A549 (cell line): ENCODE data around the gene LACRT. TPM values are rescaled to one million over a fixed set of nuclear protein-coding genes. Genes with fewer than 3 reads are reported as not detected.

Source experiments
- ATAC-seq, 2 experiments: fragments of 200-7000 bp in 1 of 2; fragments of >200 bp in 1 of 2; cut with Nextera tagmentation in 1 of 2; cut with Tn5 transposase in 1 of 2; 3 replicates each; pipeline versions ENCODE4 v1.8.0 to v1.9.1; 2018 to 2020; ENCODE audit warnings: mild to moderate bottlenecking in 1 of 2, moderate library complexity in 1 of 2
- CTCF ChIA-PET: fragments of 300-600 bp; sonication (Branson Sonifier 250); formaldehyde crosslinking; extraction: SDS; loops from one replicate; lab custom pipeline; 2021; ENCODE audit warnings: antibody characterized with exemption, inconsistent platforms; lab: Yijun Ruan, JAX
- POLR2A ChIA-PET: fragments of 350-600 bp; formaldehyde crosslinking; extraction: SDS; loops from one replicate; lab custom pipeline; 2021; ENCODE audit warnings: antibody characterized with exemption, inconsistent platforms; lab: Yijun Ruan, JAX
- DNase-seq, 2 experiments: peaks; one replicate each; pipeline versions ENCODE4 v3.0.0 to v3.0.0-alpha.2; 2011 to 2016; ENCODE audit warnings: low read depth in 1 of 2, low spot score in 1 of 2
- FAIRE-seq: peaks from 2 replicates; lab custom pipeline; 2011; peaks lifted over from hg19 to GRCh38; lab: Jason Lieb, UNC
- H3K27ac ChIP-seq, 2 experiments: fragments of >200 bp; sonication (Bioruptor Twin); formaldehyde crosslinking; 3 replicates each; pipeline ENCODE4 v1.5.1; 2016 to 2017
- H3K4me1 ChIP-seq: fragments of >200 bp; sonication (Bioruptor Twin); formaldehyde crosslinking; 3 replicates; pipeline ENCODE4 v1.6.1; 2016
- H3K4me2 ChIP-seq: fragments of >200 bp; sonication (Bioruptor Twin); formaldehyde crosslinking; 3 replicates; pipeline ENCODE4 v1.6.1; 2016
- H3K4me3 ChIP-seq: fragments of >200 bp; sonication (Bioruptor Twin); formaldehyde crosslinking; 3 replicates; pipeline ENCODE4 v1.5.1; 2016
- H3K9me3 ChIP-seq: fragments of >200 bp; sonication (Bioruptor Twin); formaldehyde crosslinking; 3 replicates; pipeline ENCODE4 v1.6.1; 2016
- FOSL2 ChIP-seq, 2 experiments: fragments of 450-650 bp in 1 of 2; fragments of >200 bp in 1 of 2; sonication (Bioruptor Twin) in 1 of 2; formaldehyde crosslinking; IDR thresholded peaks; 2 replicates each; pipeline versions ENCODE4 v1.5.0 to v1.6.1; 2016 to 2020; ENCODE audit warnings: mild to moderate bottlenecking in 1 of 2, moderate library complexity in 1 of 2
- FOXS1 ChIP-seq: fragments of 250-450 bp; sonication (Bioruptor Pico); IDR thresholded peaks from 2 replicates; pipeline ENCODE4 v1.5.0; 2020; ENCODE audit warnings: mild to moderate bottlenecking, moderate library complexity
- HDAC2 ChIP-seq: fragments of 200-600 bp; sonication (generic); IDR thresholded peaks from 2 replicates; pipeline ENCODE4 v1.6.1; 2016
- HOXA7 ChIP-seq: fragments of 250-450 bp; sonication (Bioruptor Pico); IDR thresholded peaks from 2 replicates; pipeline ENCODE4 v1.5.0; 2020; ENCODE audit warnings: mild to moderate bottlenecking, moderate library complexity
- HOXB13 ChIP-seq: fragments of 250-450 bp; sonication (Bioruptor Pico); IDR thresholded peaks from 2 replicates; pipeline ENCODE4 v1.5.0; 2020; ENCODE audit warnings: low read depth, mild to moderate bottlenecking, moderate library complexity
- KDM1A ChIP-seq: fragments of 200-600 bp; sonication (generic); IDR thresholded peaks from 2 replicates; pipeline ENCODE4 v1.6.1; 2016; ENCODE audit warnings: low read depth, mild to moderate bottlenecking
- MAFK ChIP-seq: fragments of 450-650 bp; IDR thresholded peaks from 2 replicates; pipeline ENCODE4 v1.6.1; 2014; ENCODE audit not compliant: partially characterized antibody
- RAD21 ChIP-seq, 2 experiments: fragments of >200 bp in 1 of 2; sonication (Bioruptor Twin) in 1 of 2; formaldehyde crosslinking in 1 of 2; IDR thresholded peaks in 1 of 2; conservative IDR thresholded peaks in 1 of 2; 2 replicates in 1 of 2; 3 replicates in 1 of 2; pipeline ENCODE4 v1.6.1; 2012 to 2018; ENCODE audit warnings: inconsistent platforms in 1 of 2
- ZC3H11A ChIP-seq: fragments of 450-650 bp; IDR thresholded peaks from 2 replicates; pipeline ENCODE4 v1.6.1; 2014; ENCODE audit warnings: antibody characterized with exemption, mild to moderate bottlenecking
- WGBS: methylation state at CpG from one replicate; pipeline ENCODE4 v1.1.6; 2017; ENCODE audit errors: missing lambda C conversion rate; 5-methylcytosine and 5-hydroxymethylcytosine counted together
- polyA plus RNA-seq, 4 experiments: library from polyadenylated mRNA; depleted of rRNA in 3 of 4; stranded (reverse); fragments of >200 nt; fragmentation: RNase III in 1 of 4; extraction: RNeasy Plus Mini Kit Qiagen cat#74134 plus additional on column Dnase treatment in 1 of 4; gene quantifications; 2 replicates in 3 of 4; 3 replicates in 1 of 4; pipeline ENCODE4 v1.2.3, GENCODE V29; 2011 to 2017
- TF ChIP-seq, protein P1 (sequence below): fragments of >200 bp; sonication (Bioruptor Twin); formaldehyde crosslinking; IDR thresholded peaks from 3 replicates; pipeline ENCODE4 v1.5.1; 2016
- TF ChIP-seq, protein P2 (sequence below): fragments of 450-650 bp; IDR thresholded peaks from 2 replicates; pipeline ENCODE4 v1.6.1; 2014; ENCODE audit warnings: antibody characterized with exemption
- TF ChIP-seq, protein P3 (sequence below): fragments of 250-450 bp; sonication (Bioruptor Pico); IDR thresholded peaks from 2 replicates; pipeline ENCODE4 v1.5.0; 2021; ENCODE audit warnings: mild to moderate bottlenecking, moderate library complexity, borderline replicate concordance
- TF ChIP-seq, protein P4 (sequence below): fragments of >200 bp; sonication (Bioruptor Twin); formaldehyde crosslinking; IDR thresholded peaks from 3 replicates; pipeline ENCODE4 v1.6.1; 2016

The LACRT gene
- polyA plus RNA-seq, 2 of the 4 experiments (the other 2 are of a cell fraction): not detected

DNA sequence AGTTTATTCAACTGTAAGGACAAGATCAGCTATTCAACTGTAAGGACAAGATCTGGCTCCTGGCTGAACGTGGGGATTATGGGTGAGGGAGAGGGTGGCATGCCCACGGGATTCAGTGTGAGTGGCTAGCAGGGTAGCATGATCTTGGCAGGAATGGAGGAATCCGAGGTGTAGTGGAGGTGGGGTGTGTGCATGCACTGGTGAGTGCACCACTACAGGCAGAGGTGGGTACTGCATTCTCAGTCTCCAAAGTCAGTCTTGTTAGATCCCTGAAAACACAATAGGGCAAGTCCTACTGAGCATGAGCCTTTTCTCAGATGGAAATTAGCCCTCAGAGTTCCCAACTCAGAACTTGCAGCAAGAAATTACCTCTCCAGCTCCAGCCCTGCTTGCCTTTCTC lies 45.7 kb upstream of the LACRT start:
- H3K4me3 ChIP-seq: no peak overlapping the region
- no peaks in the 10 kb centered on the region for H3K4me1 ChIP-seq
- FAIRE-seq (no peak), ATAC-seq (peak; percentile 71 to 95; a peak in 5 of 6 replicates), DNase-seq (peak; percentile 43 to 57)
- H3K4me2 ChIP-seq: no peak overlapping the region
- H3K9me3 ChIP-seq: no peaks in the 10 kb centered on the region
- POLR2A ChIA-PET: no interaction called here
- 0% methylated on average over 3 of the region's 3 CpGs for WGBS
- no peak overlapping the region for H3K27ac ChIP-seq
- TF ChIP-seq, protein P1, sequence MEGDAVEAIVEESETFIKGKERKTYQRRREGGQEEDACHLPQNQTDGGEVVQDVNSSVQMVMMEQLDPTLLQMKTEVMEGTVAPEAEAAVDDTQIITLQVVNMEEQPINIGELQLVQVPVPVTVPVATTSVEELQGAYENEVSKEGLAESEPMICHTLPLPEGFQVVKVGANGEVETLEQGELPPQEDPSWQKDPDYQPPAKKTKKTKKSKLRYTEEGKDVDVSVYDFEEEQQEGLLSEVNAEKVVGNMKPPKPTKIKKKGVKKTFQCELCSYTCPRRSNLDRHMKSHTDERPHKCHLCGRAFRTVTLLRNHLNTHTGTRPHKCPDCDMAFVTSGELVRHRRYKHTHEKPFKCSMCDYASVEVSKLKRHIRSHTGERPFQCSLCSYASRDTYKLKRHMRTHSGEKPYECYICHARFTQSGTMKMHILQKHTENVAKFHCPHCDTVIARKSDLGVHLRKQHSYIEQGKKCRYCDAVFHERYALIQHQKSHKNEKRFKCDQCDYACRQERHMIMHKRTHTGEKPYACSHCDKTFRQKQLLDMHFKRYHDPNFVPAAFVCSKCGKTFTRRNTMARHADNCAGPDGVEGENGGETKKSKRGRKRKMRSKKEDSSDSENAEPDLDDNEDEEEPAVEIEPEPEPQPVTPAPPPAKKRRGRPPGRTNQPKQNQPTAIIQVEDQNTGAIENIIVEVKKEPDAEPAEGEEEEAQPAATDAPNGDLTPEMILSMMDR: 0 out of 3 replicates have a peak, but pooled peaks have one; percentile 12
- TF ChIP-seq, protein P2, sequence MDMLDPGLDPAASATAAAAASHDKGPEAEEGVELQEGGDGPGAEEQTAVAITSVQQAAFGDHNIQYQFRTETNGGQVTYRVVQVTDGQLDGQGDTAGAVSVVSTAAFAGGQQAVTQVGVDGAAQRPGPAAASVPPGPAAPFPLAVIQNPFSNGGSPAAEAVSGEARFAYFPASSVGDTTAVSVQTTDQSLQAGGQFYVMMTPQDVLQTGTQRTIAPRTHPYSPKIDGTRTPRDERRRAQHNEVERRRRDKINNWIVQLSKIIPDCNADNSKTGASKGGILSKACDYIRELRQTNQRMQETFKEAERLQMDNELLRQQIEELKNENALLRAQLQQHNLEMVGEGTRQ: no peak
- TF ChIP-seq RAD21 (conservative IDR thresholded peaks at IDR 0.05 in 1 of 2, IDR thresholded peaks at IDR 0.05 in 1 of 2): no peak
- TF ChIP-seq, all 56 proteins: peak for 1
- CTCF ChIA-PET: interaction anchor here (0.9 to 1.3 kb wide), 7 partner anchors 8 to 76 kb away, joined by 3 to 5 read pairs (median 3); no protein-coding TSS in a partner anchor

DNA sequence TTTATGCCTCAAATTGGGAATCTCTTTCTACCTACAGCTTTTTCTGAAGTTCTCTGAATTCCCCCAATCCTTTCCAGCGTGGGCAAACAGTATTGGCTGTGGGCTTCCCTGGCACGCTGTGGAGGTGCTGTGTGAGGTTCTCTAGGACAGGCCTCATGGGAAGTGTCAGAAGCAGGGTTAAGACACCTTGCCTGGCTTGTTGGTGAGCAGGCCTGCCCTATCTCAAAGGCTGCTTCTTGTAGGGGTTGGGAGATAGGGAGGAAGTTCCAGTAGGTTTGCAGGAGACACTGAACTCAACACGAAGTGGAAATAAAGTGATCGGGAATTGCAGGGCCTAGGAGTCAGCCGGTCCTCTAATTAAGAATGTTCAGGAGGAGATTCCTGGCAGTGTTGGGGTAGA lies 43.4 kb upstream of the LACRT start:
- H3K9me3 ChIP-seq: no peaks in the 10 kb centered on the region
- ChIA-PET CTCF (no interaction called here), POLR2A (no interaction called here)
- FAIRE-seq: no peak
- ATAC-seq: no peak
- H3K4me2 ChIP-seq: no peak overlapping the region
- no peaks in the 10 kb centered on the region for H3K4me1 ChIP-seq
- H3K27ac ChIP-seq: no peak overlapping the region
- 34% methylated on average over 5 of the region's 5 CpGs for WGBS
- no peak overlapping the region for H3K4me3 ChIP-seq
- TF ChIP-seq HOXA7 (CRISPR knock-in tag) (no peak), FOXS1 (no peak), KDM1A (no peak), FOSL2 (IDR thresholded peaks at IDR 0.05) (no peak), FOSL2 (CRISPR knock-in tag; IDR thresholded peaks at IDR 0.05) (no peak), HDAC2 (no peak), ZC3H11A (no peak)
- TF ChIP-seq, protein P3, sequence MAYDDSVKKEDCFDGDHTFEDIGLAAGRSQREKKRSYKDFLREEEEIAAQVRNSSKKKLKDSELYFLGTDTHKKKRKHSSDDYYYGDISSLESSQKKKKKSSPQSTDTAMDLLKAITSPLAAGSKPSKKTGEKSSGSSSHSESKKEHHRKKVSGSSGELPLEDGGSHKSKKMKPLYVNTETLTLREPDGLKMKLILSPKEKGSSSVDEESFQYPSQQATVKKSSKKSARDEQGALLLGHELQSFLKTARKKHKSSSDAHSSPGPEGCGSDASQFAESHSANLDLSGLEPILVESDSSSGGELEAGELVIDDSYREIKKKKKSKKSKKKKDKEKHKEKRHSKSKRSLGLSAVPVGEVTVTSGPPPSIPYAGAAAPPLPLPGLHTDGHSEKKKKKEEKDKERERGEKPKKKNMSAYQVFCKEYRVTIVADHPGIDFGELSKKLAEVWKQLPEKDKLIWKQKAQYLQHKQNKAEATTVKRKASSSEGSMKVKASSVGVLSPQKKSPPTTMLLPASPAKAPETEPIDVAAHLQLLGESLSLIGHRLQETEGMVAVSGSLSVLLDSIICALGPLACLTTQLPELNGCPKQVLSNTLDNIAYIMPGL (CRISPR knock-in tag): no peak
- TF ChIP-seq, protein P1: no peak
- DNase-seq: no peak

DNA sequence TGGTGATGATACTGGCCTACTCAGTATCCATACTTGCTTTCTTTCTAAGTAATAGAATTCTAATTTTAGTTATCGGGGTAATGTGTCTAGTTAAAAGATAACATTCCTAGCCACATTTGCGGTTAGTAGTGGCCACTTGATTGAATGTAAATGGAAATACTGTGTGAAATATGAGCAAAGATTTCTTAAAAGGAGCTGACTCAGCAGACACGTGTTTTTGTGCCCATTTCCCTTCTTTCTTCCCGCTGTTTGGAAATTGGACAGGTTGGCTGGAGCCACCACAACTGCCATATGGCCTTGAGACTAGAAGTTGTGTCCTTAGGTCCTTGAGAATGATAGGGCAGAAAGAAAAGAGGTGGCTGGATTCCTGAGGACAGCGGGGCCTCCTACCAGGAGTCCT lies 33.2 kb upstream of the LACRT start:
- no peak overlapping the region for H3K4me2 ChIP-seq
- CTCF ChIA-PET: no interaction called here
- WGBS: 52% methylated on average over 5 of the region's 5 CpGs
- POLR2A ChIA-PET: no interaction called here
- TF ChIP-seq HOXB13 (no peak), MAFK (peak; percentile 71)
- TF ChIP-seq, protein P4, sequence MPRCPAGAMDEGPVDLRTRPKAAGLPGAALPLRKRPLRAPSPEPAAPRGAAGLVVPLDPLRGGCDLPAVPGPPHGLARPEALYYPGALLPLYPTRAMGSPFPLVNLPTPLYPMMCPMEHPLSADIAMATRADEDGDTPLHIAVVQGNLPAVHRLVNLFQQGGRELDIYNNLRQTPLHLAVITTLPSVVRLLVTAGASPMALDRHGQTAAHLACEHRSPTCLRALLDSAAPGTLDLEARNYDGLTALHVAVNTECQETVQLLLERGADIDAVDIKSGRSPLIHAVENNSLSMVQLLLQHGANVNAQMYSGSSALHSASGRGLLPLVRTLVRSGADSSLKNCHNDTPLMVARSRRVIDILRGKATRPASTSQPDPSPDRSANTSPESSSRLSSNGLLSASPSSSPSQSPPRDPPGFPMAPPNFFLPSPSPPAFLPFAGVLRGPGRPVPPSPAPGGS: no peak
- no peak overlapping the region for H3K27ac ChIP-seq
- ATAC-seq (no peak), FAIRE-seq (no peak), DNase-seq (no peak)
- H3K4me1 ChIP-seq: no peaks in the 10 kb centered on the region
- no peak overlapping the region for H3K4me3 ChIP-seq
- no peaks in the 10 kb centered on the region for H3K9me3 ChIP-seq
